ENCODE data around the gene CCHCR1. TPM values are rescaled to one million over a fixed set of nuclear protein-coding genes. Genes with fewer than 3 reads are reported as not detected.
"Not testable (repeated sequence)": the region's sequence is repeated elsewhere in the genome, so short reads cannot be mapped to it uniquely, and the experiment has no call there.

CCHCR1 gene
- total RNA-seq, 1 donor from 2014 or later, result 9.9 TPM

- Histone ChIP-seq H3K9ac (ENCODE audit: low read depth in 1 of 3, low read length in 3 of 3) (no peak overlapping the region), H3K36me3 (ENCODE audit: control insufficient read depth in 3 of 3, insufficient read depth in 3 of 3, low read length in 3 of 3) (peaks cover 0 to 4% (median 4%) of the 10 kb centered on the region in 3 donors), H3K4me1 (ENCODE audit: control insufficient read depth in 3 of 3, insufficient read depth in 3 of 3, low read length in 3 of 3) (no peaks in the 10 kb centered on the region), H3K9me3 (ENCODE audit: control insufficient read depth in 3 of 3, low read length in 3 of 3) (no peaks in the 10 kb centered on the region), H3K27ac (ENCODE audit: low read depth, low read length) (no peak overlapping the region), H3K4me3 (ENCODE audit: low read length in 3 of 3) (no peak overlapping the region), H3K27me3 (ENCODE audit: control insufficient read depth in 3 of 3, insufficient read depth in 3 of 3, low read length in 3 of 3) (no peaks in the 10 kb centered on the region)
These were observed 14.6 kb upstream of the CCHCR1 start for GRCh38 chr6:31171931-31172905.

- Histone ChIP-seq H3K9ac (ENCODE audit: low read depth in 1 of 3, low read length in 3 of 3) (no peak overlapping the region), H3K9me3 (ENCODE audit: control insufficient read depth in 3 of 3, low read length in 3 of 3) (no peaks in the 10 kb centered on the region), H3K4me3 (ENCODE audit: low read length in 3 of 3) (no peak overlapping the region), H3K27me3 (ENCODE audit: control insufficient read depth in 3 of 3, insufficient read depth in 3 of 3, low read length in 3 of 3) (no peaks in the 10 kb centered on the region), H3K4me1 (ENCODE audit: control insufficient read depth in 3 of 3, insufficient read depth in 3 of 3, low read length in 3 of 3) (no peaks in the 10 kb centered on the region), H3K36me3 (ENCODE audit: control insufficient read depth in 3 of 3, insufficient read depth in 3 of 3, low read length in 3 of 3) (peaks cover 0 to 4% (median 4%) of the 10 kb centered on the region in 3 donors), H3K27ac (ENCODE audit: low read depth, low read length) (no peak overlapping the region)
These were observed 13.5 kb upstream of the CCHCR1 start for GRCh38 chr6:31170987-31171671.

GRCh38 chr6:31170600-31170881 is 12.9 kb upstream of the CCHCR1 start, which contains the start of gene POU5F1:
TSS of gene POU5F1 (minus strand) at chr6:31170682. CDS start at chr6:31170620, 62 bp downstream.
- Histone ChIP-seq H3K27ac (ENCODE audit: low read depth, low read length) (no peak within 1 kb of the TSS), H3K9me3 (ENCODE audit: control insufficient read depth in 3 of 3, low read length in 3 of 3) (no peaks in the 10 kb centered on the region), H3K36me3 (ENCODE audit: control insufficient read depth in 3 of 3, insufficient read depth in 3 of 3, low read length in 3 of 3) (peaks cover 0 to 4% (median under 1%) of the 10 kb centered on the region in 3 donors), H3K4me3 (ENCODE audit: low read length in 3 of 3) (no peak within 1 kb of the TSS), H3K4me1 (ENCODE audit: control insufficient read depth in 3 of 3, insufficient read depth in 3 of 3, low read length in 3 of 3) (no peaks in the 10 kb centered on the region), H3K9ac (ENCODE audit: low read depth in 1 of 3, low read length in 3 of 3) (peak within 1 kb of the TSS in 1 of 3 donors; percentile 1), H3K27me3 (ENCODE audit: control insufficient read depth in 3 of 3, insufficient read depth in 3 of 3, low read length in 3 of 3) (no peaks in the 10 kb centered on the region)

GRCh38 chr6:31169858-31170599 is 12.4 kb upstream of the CCHCR1 start:
- not testable (repeated sequence) for H3K9me3 ChIP-seq (ENCODE audit: control insufficient read depth in 3 of 3, low read length in 3 of 3); H3K27me3 ChIP-seq (ENCODE audit: control insufficient read depth in 3 of 3, insufficient read depth in 3 of 3, low read length in 3 of 3); H3K4me1 ChIP-seq (ENCODE audit: control insufficient read depth in 3 of 3, insufficient read depth in 3 of 3, low read length in 3 of 3); H3K27ac ChIP-seq (ENCODE audit: low read depth, low read length); H3K36me3 ChIP-seq (ENCODE audit: control insufficient read depth in 3 of 3, insufficient read depth in 3 of 3, low read length in 3 of 3); H3K9ac ChIP-seq (ENCODE audit: low read depth in 1 of 3, low read length in 3 of 3); H3K4me3 ChIP-seq (ENCODE audit: low read length in 3 of 3)

GRCh38 chr6:31169123-31169857 is 11.7 kb upstream of the CCHCR1 start:
- no peak overlapping the region for H3K27ac ChIP-seq (ENCODE audit: low read depth, low read length)
- no peaks in the 10 kb centered on the region for H3K9me3 ChIP-seq (ENCODE audit: control insufficient read depth in 3 of 3, low read length in 3 of 3)

GRCh38 chr6:31168606-31169005 is 11.0 kb upstream of the CCHCR1 start:
- Histone ChIP-seq H3K36me3 (ENCODE audit: control insufficient read depth in 3 of 3, insufficient read depth in 3 of 3, low read length in 3 of 3) (no peaks in the 10 kb centered on the region), H3K4me3 (ENCODE audit: low read length in 3 of 3) (no peak overlapping the region), H3K4me1 (ENCODE audit: control insufficient read depth in 3 of 3, insufficient read depth in 3 of 3, low read length in 3 of 3) (no peaks in the 10 kb centered on the region), H3K9ac (ENCODE audit: low read depth in 1 of 3, low read length in 3 of 3) (no peak overlapping the region), H3K27me3 (ENCODE audit: control insufficient read depth in 3 of 3, insufficient read depth in 3 of 3, low read length in 3 of 3) (no peaks in the 10 kb centered on the region), H3K27ac (ENCODE audit: low read depth, low read length) (no peak overlapping the region), H3K9me3 (ENCODE audit: control insufficient read depth in 3 of 3, low read length in 3 of 3) (no peaks in the 10 kb centered on the region)

More at GRCh38 chr6:31169123-31169857, 11.7 kb upstream of the CCHCR1 start:
- Histone ChIP-seq H3K4me3 (ENCODE audit: low read length in 3 of 3) (no peak overlapping the region), H3K27me3 (ENCODE audit: control insufficient read depth in 3 of 3, insufficient read depth in 3 of 3, low read length in 3 of 3) (no peaks in the 10 kb centered on the region), H3K4me1 (ENCODE audit: control insufficient read depth in 3 of 3, insufficient read depth in 3 of 3, low read length in 3 of 3) (no peaks in the 10 kb centered on the region), H3K36me3 (ENCODE audit: control insufficient read depth in 3 of 3, insufficient read depth in 3 of 3, low read length in 3 of 3) (no peaks in the 10 kb centered on the region), H3K9ac (ENCODE audit: low read depth in 1 of 3, low read length in 3 of 3) (peak overlapping the region in 1 of 3 donors; percentile 1)

- no peaks in the 10 kb centered on the region for H3K4me1 ChIP-seq (ENCODE audit: control insufficient read depth in 3 of 3, insufficient read depth in 3 of 3, low read length in 3 of 3)
- no peaks in the 10 kb centered on the region for H3K27me3 ChIP-seq (ENCODE audit: control insufficient read depth in 3 of 3, insufficient read depth in 3 of 3, low read length in 3 of 3)
- H3K4me3 ChIP-seq (ENCODE audit: low read length in 3 of 3), result no peak overlapping the region
- no peak overlapping the region for H3K27ac ChIP-seq (ENCODE audit: low read depth, low read length)
- H3K9me3 ChIP-seq (ENCODE audit: control insufficient read depth in 3 of 3, low read length in 3 of 3), result no peaks in the 10 kb centered on the region
- H3K36me3 ChIP-seq (ENCODE audit: control insufficient read depth in 3 of 3, insufficient read depth in 3 of 3, low read length in 3 of 3), result peaks cover 0 to 4% (median 2%) of the 10 kb centered on the region in 3 donors
- no peak overlapping the region for H3K9ac ChIP-seq (ENCODE audit: low read depth in 1 of 3, low read length in 3 of 3)
These were observed 8.4 kb upstream of the CCHCR1 start for GRCh38 chr6:31165986-31166385.

GRCh38 chr6:31165064-31165832 is 7.6 kb upstream of the CCHCR1 start:
- H3K27ac ChIP-seq (ENCODE audit: low read depth, low read length); H3K4me3 ChIP-seq (ENCODE audit: low read length in 3 of 3); H3K27me3 ChIP-seq (ENCODE audit: control insufficient read depth in 3 of 3, insufficient read depth in 3 of 3, low read length in 3 of 3); H3K9me3 ChIP-seq (ENCODE audit: control insufficient read depth in 3 of 3, low read length in 3 of 3); H3K9ac ChIP-seq (ENCODE audit: low read depth in 1 of 3, low read length in 3 of 3); H3K4me1 ChIP-seq (ENCODE audit: control insufficient read depth in 3 of 3, insufficient read depth in 3 of 3, low read length in 3 of 3); H3K36me3 ChIP-seq (ENCODE audit: control insufficient read depth in 3 of 3, insufficient read depth in 3 of 3, low read length in 3 of 3): not testable (repeated sequence)

- not testable (repeated sequence) for H3K36me3 ChIP-seq (ENCODE audit: control insufficient read depth in 3 of 3, insufficient read depth in 3 of 3, low read length in 3 of 3); H3K4me3 ChIP-seq (ENCODE audit: low read length in 3 of 3); H3K4me1 ChIP-seq (ENCODE audit: control insufficient read depth in 3 of 3, insufficient read depth in 3 of 3, low read length in 3 of 3); H3K9ac ChIP-seq (ENCODE audit: low read depth in 1 of 3, low read length in 3 of 3); H3K27me3 ChIP-seq (ENCODE audit: control insufficient read depth in 3 of 3, insufficient read depth in 3 of 3, low read length in 3 of 3); H3K27ac ChIP-seq (ENCODE audit: low read depth, low read length); H3K9me3 ChIP-seq (ENCODE audit: control insufficient read depth in 3 of 3, low read length in 3 of 3)
These were observed 7.0 kb upstream of the CCHCR1 start for GRCh38 chr6:31164475-31165063.

All from skeletal muscle tissue (tissue), 4 donors.